A549 (cell line): ENCODE data around the gene NHERF1. TPM values are rescaled to one million over a fixed set of nuclear protein-coding genes. Genes with fewer than 3 reads are reported as not detected.

Source experiments
- ATAC-seq, 2 experiments: fragments of 200-7000 bp in 1 of 2; fragments of >200 bp in 1 of 2; cut with Nextera tagmentation in 1 of 2; cut with Tn5 transposase in 1 of 2; 3 replicates each; pipeline versions ENCODE4 v1.8.0 to v1.9.1; 2018 to 2020; ENCODE audit warnings: mild to moderate bottlenecking in 1 of 2, moderate library complexity in 1 of 2
- CTCF ChIA-PET: fragments of 300-600 bp; sonication (Branson Sonifier 250); formaldehyde crosslinking; extraction: SDS; loops from one replicate; lab custom pipeline; 2021; ENCODE audit warnings: antibody characterized with exemption, inconsistent platforms; lab: Yijun Ruan, JAX
- POLR2A ChIA-PET: fragments of 350-600 bp; formaldehyde crosslinking; extraction: SDS; loops from one replicate; lab custom pipeline; 2021; ENCODE audit warnings: antibody characterized with exemption, inconsistent platforms; lab: Yijun Ruan, JAX
- DNase-seq, 2 experiments: peaks; one replicate each; pipeline versions ENCODE4 v3.0.0 to v3.0.0-alpha.2; 2011 to 2016; ENCODE audit warnings: low read depth in 1 of 2, low spot score in 1 of 2
- FAIRE-seq: peaks from 2 replicates; lab custom pipeline; 2011; peaks lifted over from hg19 to GRCh38; lab: Jason Lieb, UNC
- H3K27ac ChIP-seq, 2 experiments: fragments of >200 bp; sonication (Bioruptor Twin); formaldehyde crosslinking; 3 replicates each; pipeline ENCODE4 v1.5.1; 2016 to 2017
- H3K4me1 ChIP-seq: fragments of >200 bp; sonication (Bioruptor Twin); formaldehyde crosslinking; 3 replicates; pipeline ENCODE4 v1.6.1; 2016
- H3K4me2 ChIP-seq: fragments of >200 bp; sonication (Bioruptor Twin); formaldehyde crosslinking; 3 replicates; pipeline ENCODE4 v1.6.1; 2016
- H3K4me3 ChIP-seq: fragments of >200 bp; sonication (Bioruptor Twin); formaldehyde crosslinking; 3 replicates; pipeline ENCODE4 v1.5.1; 2016
- H3K9me3 ChIP-seq: fragments of >200 bp; sonication (Bioruptor Twin); formaldehyde crosslinking; 3 replicates; pipeline ENCODE4 v1.6.1; 2016
- CBX8 ChIP-seq: fragments of 200-600 bp; sonication (generic); IDR thresholded peaks from 2 replicates; pipeline ENCODE4 v1.6.1; 2016
- CHD4 ChIP-seq: fragments of 200-600 bp; sonication (generic); IDR thresholded peaks from 2 replicates; pipeline ENCODE4 v1.6.1; 2016; ENCODE audit warnings: antibody characterized with exemption, mild to moderate bottlenecking, borderline replicate concordance
- FOSL2 ChIP-seq, 2 experiments: fragments of 450-650 bp in 1 of 2; fragments of >200 bp in 1 of 2; sonication (Bioruptor Twin) in 1 of 2; formaldehyde crosslinking; IDR thresholded peaks; 2 replicates each; pipeline versions ENCODE4 v1.5.0 to v1.6.1; 2016 to 2020; ENCODE audit warnings: mild to moderate bottlenecking in 1 of 2, moderate library complexity in 1 of 2
- GATA3 ChIP-seq: IDR thresholded peaks from 2 replicates; pipeline ENCODE4 v1.6.1; 2012; ENCODE audit warnings: borderline replicate concordance
- HOXB13 ChIP-seq: fragments of 250-450 bp; sonication (Bioruptor Pico); IDR thresholded peaks from 2 replicates; pipeline ENCODE4 v1.5.0; 2020; ENCODE audit warnings: low read depth, mild to moderate bottlenecking, moderate library complexity
- JUN ChIP-seq, 2 experiments: fragments of >200 bp; sonication (Bioruptor Twin); formaldehyde crosslinking; IDR thresholded peaks; 2 replicates in 1 of 2; 3 replicates in 1 of 2; pipeline ENCODE4 v1.6.1; 2016 to 2017
- KDM1A ChIP-seq: fragments of 200-600 bp; sonication (generic); IDR thresholded peaks from 2 replicates; pipeline ENCODE4 v1.6.1; 2016; ENCODE audit warnings: low read depth, mild to moderate bottlenecking
- MAFK ChIP-seq: fragments of 450-650 bp; IDR thresholded peaks from 2 replicates; pipeline ENCODE4 v1.6.1; 2014; ENCODE audit not compliant: partially characterized antibody
- MAZ ChIP-seq: fragments of 150-350 bp; IDR thresholded peaks from 2 replicates; pipeline ENCODE4 v1.6.1; 2014; ENCODE audit warnings: antibody characterized with exemption, low read depth, low read length, borderline replicate concordance
- POLR2AphosphoS2 ChIP-seq: conservative IDR thresholded peaks from 2 replicates; pipeline ENCODE4 v1.6.1; 2012; ENCODE audit warnings: low read length, improper control_type of control experiment, inconsistent platforms
- RAD21 ChIP-seq, 2 experiments: fragments of >200 bp in 1 of 2; sonication (Bioruptor Twin) in 1 of 2; formaldehyde crosslinking in 1 of 2; IDR thresholded peaks in 1 of 2; conservative IDR thresholded peaks in 1 of 2; 2 replicates in 1 of 2; 3 replicates in 1 of 2; pipeline ENCODE4 v1.6.1; 2012 to 2018; ENCODE audit warnings: inconsistent platforms in 1 of 2
- RCOR1 ChIP-seq: fragments of 150-350 bp; IDR thresholded peaks from 2 replicates; pipeline ENCODE4 v1.6.1; 2014; ENCODE audit warnings: antibody characterized with exemption, low read length, low read depth
- SMC3 ChIP-seq: fragments of >200 bp; sonication (Bioruptor Twin); formaldehyde crosslinking; IDR thresholded peaks from 3 replicates; pipeline ENCODE4 v1.6.1; 2018; ENCODE audit warnings: inconsistent platforms
- ZFP36 ChIP-seq: fragments of 450-650 bp; IDR thresholded peaks from 2 replicates; pipeline ENCODE4 v1.6.1; 2014; ENCODE audit warnings: borderline replicate concordance; ENCODE audit not compliant: partially characterized antibody
- WGBS: methylation state at CpG from one replicate; pipeline ENCODE4 v1.1.6; 2017; ENCODE audit errors: missing lambda C conversion rate; 5-methylcytosine and 5-hydroxymethylcytosine counted together
- polyA plus RNA-seq, 4 experiments: library from polyadenylated mRNA; depleted of rRNA in 3 of 4; stranded (reverse); fragments of >200 nt; fragmentation: RNase III in 1 of 4; extraction: RNeasy Plus Mini Kit Qiagen cat#74134 plus additional on column Dnase treatment in 1 of 4; gene quantifications; 2 replicates in 3 of 4; 3 replicates in 1 of 4; pipeline ENCODE4 v1.2.3, GENCODE V29; 2011 to 2017
- TF ChIP-seq, protein P1 (sequence below): fragments of 250-450 bp; sonication (Bioruptor Pico); IDR thresholded peaks from 2 replicates; pipeline ENCODE4 v1.5.0; 2021; ENCODE audit warnings: mild to moderate bottlenecking, moderate library complexity, borderline replicate concordance
- TF ChIP-seq, protein P2 (sequence below): fragments of 200-600 bp; sonication (generic); IDR thresholded peaks from 2 replicates; pipeline ENCODE4 v1.6.1; 2016; ENCODE audit warnings: antibody characterized with exemption, mild to moderate bottlenecking, moderate library complexity
- TF ChIP-seq, protein P3 (sequence below): fragments of >200 bp; sonication (Bioruptor Twin); formaldehyde crosslinking; IDR thresholded peaks from 3 replicates; pipeline ENCODE4 v1.5.1; 2016

The NHERF1 gene
- polyA plus RNA-seq, 2 of the 4 experiments (the other 2 are of a cell fraction) = 41.5 to 51.5 TPM

DNA sequence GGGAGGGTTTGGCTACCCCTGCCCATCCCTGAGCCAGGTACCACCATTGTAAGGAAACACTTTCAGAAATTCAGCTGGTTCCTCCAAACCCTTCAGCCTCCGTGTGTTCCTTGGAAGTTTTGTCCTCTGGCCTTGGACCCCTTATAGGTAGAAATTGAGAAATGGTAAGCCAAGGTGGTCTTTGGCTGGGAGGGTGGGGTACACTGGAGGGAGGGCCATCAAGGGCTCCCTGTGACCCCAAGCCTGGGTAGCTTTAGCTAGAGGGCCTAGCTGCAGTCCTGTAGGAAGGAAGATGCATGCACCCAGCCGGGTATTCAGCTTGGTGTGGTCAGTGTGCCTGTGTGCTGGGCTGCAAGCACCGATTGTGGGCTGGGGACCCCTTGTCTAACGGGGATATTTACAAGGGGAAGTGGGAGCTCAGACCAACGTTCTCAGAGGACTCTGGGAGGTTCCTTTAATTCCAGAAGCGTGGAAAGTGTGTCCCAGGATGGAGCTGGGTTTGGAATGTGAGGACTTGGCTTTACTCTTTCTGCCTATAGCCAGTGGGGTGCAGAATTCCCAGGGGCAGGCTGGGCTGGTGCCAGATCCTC is 20.9 kb downstream of the NHERF1 start:
- ATAC-seq (no peak), FAIRE-seq (no peak), DNase-seq (no peak)
- Histone ChIP-seq H3K4me2 (no peak overlapping the region), H3K9me3 (no peaks in the 10 kb centered on the region), H3K27ac (no peak overlapping the region), H3K4me1 (peaks cover 27% of the 10 kb centered on the region), H3K4me3 (no peak overlapping the region)
- ChIA-PET CTCF (interaction anchor here (0.7 to 53.6 kb wide), 7 partner anchors 15 to 204 kb away, joined by 3 to 1302 read pairs (median 107); partner anchors contain the start of genes FDXR, GRIN2C, NHERF1 and RAB37), POLR2A (interaction anchor here (0.7 to 2.8 kb wide), 2 partner anchors 20 to 92 kb away, joined by 3 to 15 read pairs; no protein-coding TSS in a partner anchor)
- WGBS = 74% methylated on average over 6 of the region's 6 CpGs
- TF ChIP-seq HOXB13 (no peak), KDM1A (no peak), RAD21 (conservative IDR thresholded peaks at IDR 0.05 in 1 of 2, IDR thresholded peaks at IDR 0.05 in 1 of 2) (no peak), CHD4 (no peak), GATA3 (no peak), FOSL2 (IDR thresholded peaks at IDR 0.05) (no peak), FOSL2 (CRISPR knock-in tag; IDR thresholded peaks at IDR 0.05) (no peak), MAFK (no peak), ZFP36 (no peak)
- TF ChIP-seq, protein P1, sequence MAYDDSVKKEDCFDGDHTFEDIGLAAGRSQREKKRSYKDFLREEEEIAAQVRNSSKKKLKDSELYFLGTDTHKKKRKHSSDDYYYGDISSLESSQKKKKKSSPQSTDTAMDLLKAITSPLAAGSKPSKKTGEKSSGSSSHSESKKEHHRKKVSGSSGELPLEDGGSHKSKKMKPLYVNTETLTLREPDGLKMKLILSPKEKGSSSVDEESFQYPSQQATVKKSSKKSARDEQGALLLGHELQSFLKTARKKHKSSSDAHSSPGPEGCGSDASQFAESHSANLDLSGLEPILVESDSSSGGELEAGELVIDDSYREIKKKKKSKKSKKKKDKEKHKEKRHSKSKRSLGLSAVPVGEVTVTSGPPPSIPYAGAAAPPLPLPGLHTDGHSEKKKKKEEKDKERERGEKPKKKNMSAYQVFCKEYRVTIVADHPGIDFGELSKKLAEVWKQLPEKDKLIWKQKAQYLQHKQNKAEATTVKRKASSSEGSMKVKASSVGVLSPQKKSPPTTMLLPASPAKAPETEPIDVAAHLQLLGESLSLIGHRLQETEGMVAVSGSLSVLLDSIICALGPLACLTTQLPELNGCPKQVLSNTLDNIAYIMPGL (CRISPR knock-in tag) = no peak

DNA sequence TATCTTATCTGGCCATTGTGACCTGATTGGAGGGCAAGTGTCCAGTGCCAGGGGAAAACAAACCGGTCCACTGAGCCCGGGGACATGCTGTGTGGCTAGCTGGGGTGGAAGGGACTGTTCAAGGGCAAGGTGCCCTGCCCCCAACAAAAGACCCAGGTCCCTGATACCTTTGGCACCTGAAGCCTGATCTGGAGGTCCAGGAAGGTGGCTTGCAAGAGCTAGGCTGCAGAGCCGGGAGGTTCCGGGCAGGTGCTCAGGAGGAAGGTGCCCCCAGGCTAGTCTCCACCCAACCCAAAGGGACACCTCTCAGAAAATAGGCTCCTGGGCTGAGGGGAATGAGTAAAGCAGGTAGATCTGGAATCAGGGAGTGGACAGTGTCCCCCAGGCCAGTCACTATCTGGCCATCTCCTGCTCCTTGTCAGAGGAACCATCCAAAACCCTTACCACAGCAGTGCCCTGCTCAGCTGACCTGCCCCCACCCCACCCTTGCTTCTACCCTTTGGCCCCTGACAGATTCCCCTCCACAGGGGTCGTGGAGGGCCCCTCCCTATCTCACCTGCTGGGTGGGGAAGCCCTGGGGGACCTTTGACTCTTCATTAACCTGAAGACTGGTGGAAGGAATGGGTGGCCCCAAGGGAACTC is 21.5 kb downstream of the NHERF1 start:
- POLR2A ChIA-PET = interaction anchor here (0.7 to 2.8 kb wide), 4 partner anchors 21 to 112 kb away, joined by 3 to 15 read pairs (median 4); no protein-coding TSS in a partner anchor
- Histone ChIP-seq H3K9me3 (no peaks in the 10 kb centered on the region), H3K4me1 (peaks cover 28% of the 10 kb centered on the region), H3K4me3 (no peak overlapping the region), H3K4me2 (no peak overlapping the region), H3K27ac (no peak overlapping the region)
- ATAC-seq = no peak
- 72% methylated on average over 5 of the region's 5 CpGs for WGBS
- CTCF ChIA-PET = interaction anchor here (0.7 to 53.6 kb wide), 10 partner anchors 15 to 204 kb away, joined by 3 to 1302 read pairs (median 38); partner anchors contain the start of genes FDXR, GRIN2C, NHERF1 and RAB37
- no peak for DNase-seq
- TF ChIP-seq RCOR1 = no peak
- peak in 1 of 2 experiments; percentile 11; a peak in 1 of 5 replicates for TF ChIP-seq JUN (IDR thresholded peaks at IDR 0.05)
- FAIRE-seq = no peak

GRCh38 chr17:74770498-74771318 is 22.3 kb downstream of the NHERF1 start:
- FAIRE-seq = no peak

More at GRCh38 chr17:74770498-74771318, 22.3 kb downstream of the NHERF1 start:
- no peak overlapping the region for H3K27ac ChIP-seq
- no peak overlapping the region for H3K4me3 ChIP-seq
- TF ChIP-seq POLR2AphosphoS2 (no peak), RAD21 (conservative IDR thresholded peaks at IDR 0.05 in 1 of 2, IDR thresholded peaks at IDR 0.05 in 1 of 2) (peak; percentile 87 to 92), JUN (IDR thresholded peaks at IDR 0.05) (0 out of 5 replicates have a peak, but pooled peaks of 1 of the 2 experiments have one; percentile 29), CBX8 (no peak), SMC3 (peak; percentile 88), MAZ (peak; percentile 44; the same call in 1 of the 2 replicates)
- TF ChIP-seq, protein P2, sequence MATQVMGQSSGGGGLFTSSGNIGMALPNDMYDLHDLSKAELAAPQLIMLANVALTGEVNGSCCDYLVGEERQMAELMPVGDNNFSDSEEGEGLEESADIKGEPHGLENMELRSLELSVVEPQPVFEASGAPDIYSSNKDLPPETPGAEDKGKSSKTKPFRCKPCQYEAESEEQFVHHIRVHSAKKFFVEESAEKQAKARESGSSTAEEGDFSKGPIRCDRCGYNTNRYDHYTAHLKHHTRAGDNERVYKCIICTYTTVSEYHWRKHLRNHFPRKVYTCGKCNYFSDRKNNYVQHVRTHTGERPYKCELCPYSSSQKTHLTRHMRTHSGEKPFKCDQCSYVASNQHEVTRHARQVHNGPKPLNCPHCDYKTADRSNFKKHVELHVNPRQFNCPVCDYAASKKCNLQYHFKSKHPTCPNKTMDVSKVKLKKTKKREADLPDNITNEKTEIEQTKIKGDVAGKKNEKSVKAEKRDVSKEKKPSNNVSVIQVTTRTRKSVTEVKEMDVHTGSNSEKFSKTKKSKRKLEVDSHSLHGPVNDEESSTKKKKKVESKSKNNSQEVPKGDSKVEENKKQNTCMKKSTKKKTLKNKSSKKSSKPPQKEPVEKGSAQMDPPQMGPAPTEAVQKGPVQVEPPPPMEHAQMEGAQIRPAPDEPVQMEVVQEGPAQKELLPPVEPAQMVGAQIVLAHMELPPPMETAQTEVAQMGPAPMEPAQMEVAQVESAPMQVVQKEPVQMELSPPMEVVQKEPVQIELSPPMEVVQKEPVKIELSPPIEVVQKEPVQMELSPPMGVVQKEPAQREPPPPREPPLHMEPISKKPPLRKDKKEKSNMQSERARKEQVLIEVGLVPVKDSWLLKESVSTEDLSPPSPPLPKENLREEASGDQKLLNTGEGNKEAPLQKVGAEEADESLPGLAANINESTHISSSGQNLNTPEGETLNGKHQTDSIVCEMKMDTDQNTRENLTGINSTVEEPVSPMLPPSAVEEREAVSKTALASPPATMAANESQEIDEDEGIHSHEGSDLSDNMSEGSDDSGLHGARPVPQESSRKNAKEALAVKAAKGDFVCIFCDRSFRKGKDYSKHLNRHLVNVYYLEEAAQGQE = peak; percentile 21; the same call in 1 of the 2 replicates
- TF ChIP-seq, protein P3, sequence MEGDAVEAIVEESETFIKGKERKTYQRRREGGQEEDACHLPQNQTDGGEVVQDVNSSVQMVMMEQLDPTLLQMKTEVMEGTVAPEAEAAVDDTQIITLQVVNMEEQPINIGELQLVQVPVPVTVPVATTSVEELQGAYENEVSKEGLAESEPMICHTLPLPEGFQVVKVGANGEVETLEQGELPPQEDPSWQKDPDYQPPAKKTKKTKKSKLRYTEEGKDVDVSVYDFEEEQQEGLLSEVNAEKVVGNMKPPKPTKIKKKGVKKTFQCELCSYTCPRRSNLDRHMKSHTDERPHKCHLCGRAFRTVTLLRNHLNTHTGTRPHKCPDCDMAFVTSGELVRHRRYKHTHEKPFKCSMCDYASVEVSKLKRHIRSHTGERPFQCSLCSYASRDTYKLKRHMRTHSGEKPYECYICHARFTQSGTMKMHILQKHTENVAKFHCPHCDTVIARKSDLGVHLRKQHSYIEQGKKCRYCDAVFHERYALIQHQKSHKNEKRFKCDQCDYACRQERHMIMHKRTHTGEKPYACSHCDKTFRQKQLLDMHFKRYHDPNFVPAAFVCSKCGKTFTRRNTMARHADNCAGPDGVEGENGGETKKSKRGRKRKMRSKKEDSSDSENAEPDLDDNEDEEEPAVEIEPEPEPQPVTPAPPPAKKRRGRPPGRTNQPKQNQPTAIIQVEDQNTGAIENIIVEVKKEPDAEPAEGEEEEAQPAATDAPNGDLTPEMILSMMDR = peak; percentile 86
- TF ChIP-seq, all 56 proteins: peak for 6
- Histone ChIP-seq H3K4me1 (peaks cover 33% of the 10 kb centered on the region), H3K9me3 (no peaks in the 10 kb centered on the region), H3K4me2 (no peak overlapping the region)
- POLR2A ChIA-PET = interaction anchor here (1.2 to 2.8 kb wide), 4 partner anchors 21 to 113 kb away, joined by 3 to 15 read pairs (median 4); partner anchors contain the start of gene FDXR
- 51% methylated on average over 16 of the region's 16 CpGs for WGBS
- ATAC-seq = peak; percentile 79 to 89
- CTCF ChIA-PET = interaction anchor here (0.6 to 53.6 kb wide), 16 partner anchors 16 to 205 kb away, joined by 3 to 1302 read pairs (median 4); partner anchors contain the start of genes FDXR, GRIN2C, NHERF1 and RAB37
- DNase-seq = peak; percentile 77 to 88
